OCI-LY3 (cell line): ENCODE measurements around the gene SIL1.

Source experiments
- H2AFZ ChIP-seq: fragments of 200-600, 300-600 bp; shearing (Covaris generic); 2 replicates; pipeline ENCODE4 v1.6.0; 2014; ENCODE audit warnings: antibody characterized with exemption, low read depth, low read length
- H3K27ac ChIP-seq: fragments of 200-600, 300-600 bp; sonication (generic); 2 replicates; pipeline ENCODE4 v1.5.1; 2014; ENCODE audit warnings: mild to moderate bottlenecking, low read length, moderate library complexity, mixed read lengths
- H3K27me3 ChIP-seq: fragments of 200-600, 300-600 bp; sonication (generic); 2 replicates; pipeline ENCODE4 v1.6.1; 2014; ENCODE audit warnings: low read depth, low read length, mixed read lengths
- H3K36me3 ChIP-seq: fragments of 200-600, 300-600 bp; sonication (generic); replicated peaks from 2 replicates; pipeline ENCODE3; 2014; ENCODE audit warnings: low read depth, low read length, mixed read lengths
- H3K4me1 ChIP-seq: fragments of 300-600, 200-600 bp; sonication (generic); 2 replicates; pipeline ENCODE4 v1.6.1; 2014; ENCODE audit warnings: low read length, mixed read lengths
- H3K4me2 ChIP-seq: fragments of 200-600, 300-600 bp; sonication (generic); 2 replicates; pipeline ENCODE4 v1.6.1; 2014; ENCODE audit warnings: low read length, mixed read lengths
- H3K4me3 ChIP-seq: fragments of 300-600, 200-600 bp; sonication (generic); 2 replicates; pipeline ENCODE4 v1.5.1; 2014; ENCODE audit warnings: antibody characterized with exemption, mild to moderate bottlenecking, low read length, moderate library complexity
- H3K79me2 ChIP-seq: fragments of 300-600, 200-600 bp; shearing (Covaris generic); 2 replicates; pipeline ENCODE4 v1.6.1; 2014; ENCODE audit warnings: mild to moderate bottlenecking, low read length, mixed read lengths
- H3K9ac ChIP-seq: fragments of 300-600, 200-600 bp; shearing (Covaris generic); 2 replicates; pipeline ENCODE4 v1.6.0; 2014; ENCODE audit warnings: mild to moderate bottlenecking, low read length, moderate library complexity
- H3K9me3 ChIP-seq: fragments of 200-600, 300-600 bp; shearing (Covaris generic); 2 replicates; pipeline ENCODE4 v1.6.1; 2014; ENCODE audit warnings: low read length, mixed read lengths; ENCODE audit not compliant: insufficient read depth
- H4K20me1 ChIP-seq: fragments of 200-600, 300-600 bp; sonication (generic); 2 replicates; pipeline ENCODE4 v1.6.1; 2016; ENCODE audit warnings: low read length, mixed read lengths; ENCODE audit not compliant: insufficient read depth
- EZH2phosphoT487 ChIP-seq: fragments of 200-600 bp; shearing (Covaris generic); IDR thresholded peaks from 2 replicates; pipeline ENCODE4 v1.6.1; 2018; ENCODE audit warnings: antibody characterized with exemption, mixed run types, low read depth
- TF ChIP-seq, protein P1 (sequence below): fragments of 200-600, 300-600 bp; sonication (generic); IDR thresholded peaks from 2 replicates; pipeline ENCODE4 v1.5.1; 2014; ENCODE audit warnings: antibody characterized with exemption, low read length, low read depth

SIL1 gene

DNA sequence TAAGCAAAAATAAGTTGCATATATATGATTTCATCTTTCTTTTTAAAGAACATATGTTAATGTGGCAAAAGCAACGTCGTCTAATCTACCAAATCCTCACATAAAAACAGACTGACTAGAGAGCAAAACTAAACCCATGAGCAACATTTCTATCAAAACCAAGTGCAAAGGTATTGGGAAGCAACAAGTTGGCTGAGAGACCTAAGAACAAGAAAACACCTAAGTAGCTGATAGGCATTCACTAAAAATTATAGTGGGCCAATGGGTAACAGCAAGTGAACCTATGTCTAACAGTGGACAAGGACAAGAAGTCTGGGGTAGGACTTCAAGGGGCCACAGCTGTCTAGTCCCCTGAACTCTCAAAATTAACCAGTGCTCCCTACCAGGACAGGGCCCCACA is 130.1 kb downstream of the SIL1 start:
- peak overlapping the region; percentile 45 for H3K4me2 ChIP-seq
- no peak overlapping the region for H2AFZ ChIP-seq
- H3K36me3 ChIP-seq: no peaks in the 10 kb centered on the region
- no peaks in the 10 kb centered on the region for H3K9me3 ChIP-seq
- no peak for TF ChIP-seq EZH2phosphoT487
- TF ChIP-seq, protein P1, sequence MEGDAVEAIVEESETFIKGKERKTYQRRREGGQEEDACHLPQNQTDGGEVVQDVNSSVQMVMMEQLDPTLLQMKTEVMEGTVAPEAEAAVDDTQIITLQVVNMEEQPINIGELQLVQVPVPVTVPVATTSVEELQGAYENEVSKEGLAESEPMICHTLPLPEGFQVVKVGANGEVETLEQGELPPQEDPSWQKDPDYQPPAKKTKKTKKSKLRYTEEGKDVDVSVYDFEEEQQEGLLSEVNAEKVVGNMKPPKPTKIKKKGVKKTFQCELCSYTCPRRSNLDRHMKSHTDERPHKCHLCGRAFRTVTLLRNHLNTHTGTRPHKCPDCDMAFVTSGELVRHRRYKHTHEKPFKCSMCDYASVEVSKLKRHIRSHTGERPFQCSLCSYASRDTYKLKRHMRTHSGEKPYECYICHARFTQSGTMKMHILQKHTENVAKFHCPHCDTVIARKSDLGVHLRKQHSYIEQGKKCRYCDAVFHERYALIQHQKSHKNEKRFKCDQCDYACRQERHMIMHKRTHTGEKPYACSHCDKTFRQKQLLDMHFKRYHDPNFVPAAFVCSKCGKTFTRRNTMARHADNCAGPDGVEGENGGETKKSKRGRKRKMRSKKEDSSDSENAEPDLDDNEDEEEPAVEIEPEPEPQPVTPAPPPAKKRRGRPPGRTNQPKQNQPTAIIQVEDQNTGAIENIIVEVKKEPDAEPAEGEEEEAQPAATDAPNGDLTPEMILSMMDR: no peak
- peaks cover 11% of the 10 kb centered on the region for H3K4me1 ChIP-seq
- H3K27me3 ChIP-seq: no peaks in the 10 kb centered on the region
- no peak overlapping the region for H3K27ac ChIP-seq
- no peaks in the 10 kb centered on the region for H4K20me1 ChIP-seq
- 0 out of 2 replicates have a peak, but pooled peaks cover 3% of the 10 kb centered on the region for H3K79me2 ChIP-seq
- H3K4me3 ChIP-seq: no peak overlapping the region
- H3K9ac ChIP-seq: no peak overlapping the region

GRCh38 chr5:139065306-139065705 is 132.9 kb downstream of the SIL1 start:
- H3K9ac ChIP-seq: no peak overlapping the region
- no peak overlapping the region for H2AFZ ChIP-seq
- H3K79me2 ChIP-seq: 0 out of 2 replicates have a peak, but pooled peaks cover 3% of the 10 kb centered on the region
- no peak overlapping the region for H3K4me2 ChIP-seq
- no peaks in the 10 kb centered on the region for H4K20me1 ChIP-seq
- no peaks in the 10 kb centered on the region for H3K36me3 ChIP-seq
- peaks cover 11% of the 10 kb centered on the region for H3K4me1 ChIP-seq
- H3K27me3 ChIP-seq: no peaks in the 10 kb centered on the region
- TF ChIP-seq EZH2phosphoT487: no peak
- TF ChIP-seq, protein P1: no peak
- H3K9me3 ChIP-seq: no peaks in the 10 kb centered on the region
- no peak overlapping the region for H3K27ac ChIP-seq
- no peak overlapping the region for H3K4me3 ChIP-seq

DNA sequence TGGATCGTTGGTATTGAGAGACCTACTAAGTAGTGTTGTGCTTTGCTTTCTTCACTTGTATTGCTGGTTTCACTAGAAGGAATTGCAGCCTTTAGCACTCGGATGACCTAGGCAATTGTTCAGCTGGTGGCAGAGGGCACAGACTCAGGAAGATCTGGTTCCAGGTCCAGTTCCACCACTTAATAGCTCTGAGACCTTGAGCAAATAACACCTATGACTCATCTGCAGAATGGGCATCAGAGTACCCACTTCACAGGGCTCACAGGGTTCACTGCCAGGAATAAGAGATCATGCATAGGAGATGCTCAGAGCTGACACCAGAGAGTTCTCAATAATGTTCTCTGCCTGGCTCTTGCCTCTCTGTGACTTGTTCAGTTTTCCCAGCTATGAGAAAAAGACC is 133.6 kb downstream of the SIL1 start:
- no peak overlapping the region for H2AFZ ChIP-seq
- H3K36me3 ChIP-seq: no peaks in the 10 kb centered on the region
- H3K9me3 ChIP-seq: no peaks in the 10 kb centered on the region
- peaks cover 11% of the 10 kb centered on the region for H3K4me1 ChIP-seq
- no peaks in the 10 kb centered on the region for H4K20me1 ChIP-seq
- H3K9ac ChIP-seq: no peak overlapping the region
- H3K79me2 ChIP-seq: 0 out of 2 replicates have a peak, but pooled peaks cover 3% of the 10 kb centered on the region
- H3K27me3 ChIP-seq: no peaks in the 10 kb centered on the region
- H3K4me2 ChIP-seq: no peak overlapping the region
- no peak overlapping the region for H3K4me3 ChIP-seq
- TF ChIP-seq EZH2phosphoT487: no peak
- TF ChIP-seq, protein P1: no peak
- no peak overlapping the region for H3K27ac ChIP-seq

DNA sequence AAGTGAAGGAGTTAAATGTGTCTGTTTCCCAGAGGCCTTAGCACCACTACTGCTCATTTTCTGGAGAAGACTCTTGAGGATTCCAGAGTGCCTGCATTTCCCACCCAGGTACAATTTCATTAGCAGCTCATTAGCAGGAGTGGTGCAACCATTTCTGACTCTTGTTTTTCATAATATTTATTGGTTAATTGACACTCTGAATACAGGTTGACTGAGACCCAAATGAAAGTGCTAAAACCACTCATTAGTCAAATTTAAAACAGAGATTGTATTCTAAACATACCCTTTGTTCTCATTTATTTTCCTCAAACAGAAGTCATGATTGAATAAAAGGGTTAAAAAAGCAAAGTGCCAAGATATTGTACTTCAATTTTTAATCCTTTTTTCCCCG is 134.5 kb downstream of the SIL1 start:
- H4K20me1 ChIP-seq: no peaks in the 10 kb centered on the region
- H3K36me3 ChIP-seq: no peaks in the 10 kb centered on the region
- no peaks in the 10 kb centered on the region for H3K9me3 ChIP-seq
- H3K4me1 ChIP-seq: peaks cover 7% of the 10 kb centered on the region
- H2AFZ ChIP-seq: no peak overlapping the region
- H3K27ac ChIP-seq: no peak overlapping the region
- no peak overlapping the region for H3K9ac ChIP-seq
- TF ChIP-seq, protein P1: no peak
- no peak for TF ChIP-seq EZH2phosphoT487
- H3K4me3 ChIP-seq: no peak overlapping the region
- H3K79me2 ChIP-seq: 0 out of 2 replicates have a peak, but pooled peaks cover 3% of the 10 kb centered on the region
- no peaks in the 10 kb centered on the region for H3K27me3 ChIP-seq
- H3K4me2 ChIP-seq: no peak overlapping the region
